ENCODE results near the gene IQCE.
A peak's percentile ranks its signal among the peaks of the same experiment; 100 is the strongest.

The IQCE gene

DNA sequence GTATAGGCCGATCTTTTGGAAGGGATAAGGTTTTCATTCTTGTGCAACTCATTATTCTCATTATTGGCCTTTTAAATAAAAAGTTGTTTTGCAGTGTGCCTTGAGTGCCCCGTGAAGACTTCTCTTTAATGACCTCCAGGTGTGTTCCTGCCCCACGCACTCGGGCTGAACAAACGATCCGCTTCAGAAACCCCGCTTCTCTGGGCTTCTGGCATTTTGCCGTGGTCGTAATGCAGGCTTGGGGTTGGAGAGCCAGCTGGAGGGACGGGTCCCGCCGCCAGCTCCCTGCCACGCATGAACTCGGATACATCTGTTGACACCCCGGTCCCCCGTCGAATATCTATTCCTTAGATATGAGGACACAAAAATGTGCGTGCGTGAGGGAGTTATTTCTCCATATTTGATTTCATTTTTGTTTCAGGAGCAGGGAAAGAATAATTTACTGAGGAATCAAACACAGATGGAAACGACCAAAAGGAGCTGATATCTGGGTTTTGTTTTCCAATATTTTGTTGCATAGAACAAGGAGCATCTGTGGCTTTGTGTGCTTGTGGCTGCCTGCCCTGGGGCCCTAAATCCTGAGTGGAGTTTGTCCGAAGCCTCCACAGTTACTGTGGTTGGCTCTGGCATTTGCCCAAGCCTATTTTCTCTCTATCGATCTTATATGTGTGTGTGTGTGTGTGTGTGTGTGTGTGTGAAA lies 56.0 kb downstream of the IQCE start:
- DNase-seq (ENCODE audit: low spot score) = no peak

DNA sequence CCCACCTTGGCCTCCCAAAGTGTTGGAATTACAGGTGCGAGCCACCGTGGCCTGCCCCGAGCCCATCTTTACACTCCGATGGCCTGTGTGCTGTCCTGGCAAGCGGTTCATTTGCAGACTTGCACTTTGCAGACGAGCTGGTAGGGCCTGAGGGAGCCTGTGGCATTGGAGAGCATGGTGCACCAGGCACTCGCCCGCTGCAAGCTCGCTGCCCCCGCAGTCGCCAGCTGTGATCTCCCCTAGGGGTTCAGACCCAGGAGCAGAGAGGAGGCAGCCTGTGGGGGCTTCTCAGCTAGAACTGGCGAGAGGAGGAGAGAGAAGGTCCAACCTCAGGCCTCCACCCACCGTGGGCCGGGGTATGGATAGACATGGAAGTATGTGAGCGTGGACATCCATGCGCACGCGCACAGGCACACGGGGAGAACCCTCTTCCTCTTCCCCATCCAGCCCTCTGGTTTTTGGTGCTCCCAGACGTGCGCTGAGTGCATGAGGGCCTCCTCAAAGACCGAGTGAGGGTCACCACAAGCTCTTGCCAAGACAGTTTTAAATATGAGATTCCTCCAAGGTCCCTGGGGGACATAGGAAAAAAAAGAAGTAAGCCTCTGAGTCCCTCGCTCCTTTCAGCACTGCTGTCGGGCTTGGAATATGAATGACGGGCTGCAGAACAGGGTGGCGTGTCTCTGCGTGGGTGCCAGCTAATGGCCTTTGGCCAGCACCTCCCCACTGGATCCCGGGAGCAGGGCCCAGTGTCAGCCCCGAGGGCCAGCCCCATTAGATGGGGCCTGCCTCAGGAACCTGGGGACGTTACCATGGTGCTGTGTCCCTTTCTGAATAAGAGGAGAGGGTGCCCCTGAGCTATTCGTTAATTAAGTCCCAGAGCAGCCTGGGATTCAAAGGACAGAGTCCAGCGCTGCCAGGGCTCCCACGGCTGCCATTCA lies 57.9 kb downstream of the IQCE start:
- peak; percentile 76 for DNase-seq (ENCODE audit: low spot score)

DNA sequence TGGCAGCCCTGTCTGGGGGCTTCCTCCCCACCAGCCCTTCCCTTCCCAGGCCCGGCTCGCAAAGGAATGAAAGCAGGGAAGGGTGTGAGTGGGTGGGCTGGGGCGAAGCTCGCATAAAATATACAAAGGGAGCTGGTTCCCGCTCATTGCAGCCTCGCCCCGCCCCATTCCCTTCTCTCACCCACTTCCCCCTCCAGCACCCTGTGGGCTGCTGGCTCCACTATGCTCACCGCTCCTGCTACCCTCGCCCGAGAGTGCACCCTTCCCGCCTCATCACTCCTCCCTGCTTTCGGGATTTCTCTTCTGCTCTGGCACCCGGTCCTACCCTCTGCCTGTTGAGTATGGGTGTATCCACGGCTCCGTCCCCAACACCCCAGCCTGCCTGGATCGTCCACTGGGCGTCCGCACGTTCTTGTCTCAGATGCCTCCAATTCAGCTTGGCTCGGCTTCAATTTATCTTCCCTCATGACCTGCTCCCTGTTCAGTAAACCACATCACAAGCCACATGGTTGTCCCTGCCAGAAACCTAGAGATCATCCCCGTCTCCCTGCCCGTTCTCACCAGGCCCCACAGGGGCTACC lies 58.6 kb downstream of the IQCE start:
- no peak for DNase-seq (ENCODE audit: low spot score)

DNA sequence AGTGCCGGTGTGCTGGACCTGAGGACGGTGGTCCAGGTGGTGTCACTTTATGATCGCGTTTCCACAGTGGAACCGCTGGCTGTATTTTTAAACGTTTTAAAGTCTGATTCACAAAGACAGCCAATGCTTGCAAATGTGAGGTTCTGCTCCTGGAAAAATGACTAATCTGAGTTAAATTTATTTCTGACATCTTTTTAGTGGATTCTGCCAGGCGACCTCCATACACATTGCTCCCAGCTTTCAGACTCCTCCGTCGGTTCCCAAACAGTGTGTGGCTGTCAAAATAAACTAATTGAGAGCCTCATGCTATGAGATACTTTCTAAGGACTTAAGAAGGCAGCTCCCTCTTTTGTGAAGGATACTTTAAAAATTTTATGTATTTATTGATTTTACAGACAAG lies 60.3 kb downstream of the IQCE start:
- DNase-seq (ENCODE audit: low spot score) = no peak

DNA sequence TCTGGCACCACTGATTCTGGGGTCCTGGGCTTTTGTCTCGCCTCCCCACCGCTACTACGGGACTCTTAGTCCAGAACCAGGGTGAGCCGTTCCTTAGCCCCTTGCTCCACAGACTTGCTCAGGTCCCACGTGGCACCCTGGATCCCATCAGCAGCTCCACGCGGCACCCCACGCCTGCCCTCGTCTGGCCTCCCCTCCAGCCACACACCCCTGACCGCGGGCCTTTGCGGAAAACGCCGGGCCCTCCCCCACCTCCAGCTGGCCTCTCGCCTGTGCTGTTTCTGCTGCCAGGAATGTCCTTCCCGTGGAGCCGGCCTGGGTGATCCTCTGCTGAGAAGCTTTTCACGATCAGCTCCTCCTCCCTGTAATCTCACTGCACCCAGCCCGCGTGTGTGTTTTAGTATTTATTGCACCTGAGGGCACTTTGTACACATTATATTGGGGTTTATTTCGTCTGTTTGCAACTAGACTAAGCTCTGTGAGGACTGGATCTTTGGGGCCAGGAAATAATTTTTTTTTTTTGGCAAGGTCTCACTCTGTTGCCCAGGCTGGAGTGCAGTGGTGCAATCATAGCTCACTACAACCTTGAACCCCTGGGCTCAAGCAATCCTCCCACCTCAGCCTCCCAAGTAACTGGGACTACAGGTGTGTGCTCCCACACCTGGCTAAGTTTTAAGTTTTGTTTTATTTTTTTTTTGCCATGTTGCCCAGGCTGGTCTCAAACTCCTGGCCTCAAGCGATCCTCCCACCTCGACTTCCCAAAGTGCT lies 62.5 kb downstream of the IQCE start:
- DNase-seq (ENCODE audit: low spot score) = no peak

DNA sequence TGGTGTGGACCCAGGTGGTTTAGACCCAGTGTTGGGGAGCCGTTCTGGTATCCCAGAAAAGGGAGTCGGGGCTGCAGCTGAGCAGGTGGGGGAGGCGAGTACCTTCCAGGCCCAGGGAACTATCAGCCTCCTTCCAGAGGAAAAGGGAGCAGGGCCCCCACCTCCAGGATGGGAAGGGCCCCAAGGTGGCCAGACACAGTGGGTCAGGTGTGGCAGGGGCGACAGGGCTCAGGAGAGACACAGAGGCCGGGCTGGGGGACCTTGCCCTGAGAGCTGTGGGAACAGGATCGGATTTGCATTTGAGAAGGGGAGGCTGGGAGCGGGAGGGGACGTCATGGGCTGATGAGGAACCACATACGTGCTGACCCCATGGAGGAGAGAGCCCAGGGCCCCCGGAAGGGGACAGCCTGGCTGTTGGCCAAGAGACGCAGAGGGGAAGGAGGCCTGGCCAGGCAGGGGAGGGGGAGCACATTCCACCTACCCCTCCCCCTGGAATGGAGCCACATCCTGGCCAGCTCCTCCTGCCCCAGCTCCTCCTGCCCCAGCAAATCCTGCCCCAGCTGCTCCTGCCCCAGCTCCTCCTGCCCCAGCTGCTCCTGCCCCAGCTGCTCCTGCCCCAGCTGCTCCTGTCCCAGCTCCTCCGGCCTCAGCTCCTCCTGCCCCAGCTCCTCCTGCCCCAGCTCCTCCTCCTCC lies 63.3 kb downstream of the IQCE start:
- DNase-seq (ENCODE audit: low spot score) = no peak

DNA sequence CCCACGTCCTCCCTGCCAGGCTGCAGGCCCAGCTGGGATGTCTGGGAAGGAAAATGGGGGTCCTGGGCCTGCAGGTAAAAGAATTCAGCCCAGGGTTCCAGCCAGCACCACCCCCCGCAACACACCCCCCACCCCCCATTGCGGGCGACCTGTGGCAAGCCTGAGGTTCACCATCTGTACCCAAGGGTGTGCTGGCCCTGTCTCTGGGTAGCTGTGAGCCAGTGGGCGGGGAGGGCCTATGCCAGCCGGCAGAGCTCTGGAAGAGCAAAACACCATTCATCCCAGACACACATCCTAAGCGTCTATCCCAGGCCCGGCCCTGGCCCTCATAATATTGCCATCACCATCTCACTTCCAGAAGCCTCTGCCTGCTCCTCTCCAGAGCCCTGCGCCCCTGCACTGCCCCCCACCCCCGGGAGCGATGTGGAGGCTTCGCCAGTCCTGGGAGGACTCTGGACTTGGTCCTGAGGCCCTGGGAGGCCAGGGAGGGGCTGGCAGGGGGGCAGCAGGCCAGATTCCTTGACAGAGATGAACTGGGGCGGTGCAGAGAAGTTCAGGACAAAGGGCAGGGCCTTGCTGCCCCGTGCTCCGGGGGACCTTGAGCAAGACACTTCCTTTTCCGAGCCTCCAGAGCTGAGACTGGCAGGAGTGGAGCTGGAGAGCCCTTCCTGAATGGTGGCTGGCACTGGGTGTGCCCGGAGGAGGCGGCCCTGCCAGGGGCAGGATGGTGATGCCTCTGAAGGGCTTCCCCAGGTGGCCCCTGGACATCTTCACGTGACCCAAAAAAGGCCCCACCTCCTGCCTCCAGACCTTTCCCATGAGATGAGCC lies 64.3 kb downstream of the IQCE start:
- no peak for DNase-seq (ENCODE audit: low spot score)

DNA sequence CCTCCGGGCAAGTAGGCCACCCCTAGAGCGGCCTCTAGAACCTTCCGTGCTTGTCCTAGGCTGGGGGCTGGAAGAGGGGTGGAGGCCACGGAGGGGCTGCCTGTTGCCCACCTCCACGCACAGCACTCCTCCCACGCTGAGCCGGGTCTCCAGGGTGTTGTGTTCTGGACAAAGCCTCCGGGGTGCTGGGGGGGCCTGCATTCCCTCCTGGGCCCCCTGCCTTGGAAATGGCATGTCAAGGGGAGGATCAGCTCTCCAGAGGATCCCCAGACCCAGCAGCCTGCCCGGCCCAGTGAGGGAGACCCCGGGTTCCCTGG lies 64.9 kb downstream of the IQCE start:
- DNase-seq (ENCODE audit: low spot score) = no peak

DNA sequence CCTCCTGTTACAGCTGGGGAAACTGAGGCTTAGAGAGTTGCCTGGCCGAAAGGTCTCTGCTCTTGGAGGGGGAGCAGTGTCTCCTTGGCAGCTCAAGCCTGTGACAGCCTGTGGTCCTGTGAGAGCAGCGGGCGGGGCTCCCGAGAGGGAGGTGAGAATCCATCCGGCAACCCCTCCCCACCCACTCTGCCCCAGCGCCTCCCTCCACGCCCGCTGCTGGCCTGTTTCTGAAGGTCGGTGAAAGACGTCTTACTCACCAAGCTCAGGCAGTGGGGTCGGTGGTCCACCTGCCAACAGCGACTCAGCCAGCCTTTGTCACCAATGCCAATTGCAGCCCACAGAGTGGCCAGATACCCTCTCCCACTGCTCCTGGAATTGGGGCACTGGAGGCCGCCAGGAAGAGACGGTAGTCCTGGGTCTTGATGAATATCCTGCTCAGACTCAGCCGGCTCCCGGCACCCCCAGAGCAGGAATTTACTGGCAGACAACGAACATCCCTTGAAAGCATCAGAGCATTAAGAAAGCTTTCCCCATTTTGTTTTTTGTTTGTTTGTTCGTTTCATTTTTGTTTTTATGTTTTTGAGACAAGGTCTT lies 65.6 kb downstream of the IQCE start:
- no peak for DNase-seq (ENCODE audit: low spot score)

DNA sequence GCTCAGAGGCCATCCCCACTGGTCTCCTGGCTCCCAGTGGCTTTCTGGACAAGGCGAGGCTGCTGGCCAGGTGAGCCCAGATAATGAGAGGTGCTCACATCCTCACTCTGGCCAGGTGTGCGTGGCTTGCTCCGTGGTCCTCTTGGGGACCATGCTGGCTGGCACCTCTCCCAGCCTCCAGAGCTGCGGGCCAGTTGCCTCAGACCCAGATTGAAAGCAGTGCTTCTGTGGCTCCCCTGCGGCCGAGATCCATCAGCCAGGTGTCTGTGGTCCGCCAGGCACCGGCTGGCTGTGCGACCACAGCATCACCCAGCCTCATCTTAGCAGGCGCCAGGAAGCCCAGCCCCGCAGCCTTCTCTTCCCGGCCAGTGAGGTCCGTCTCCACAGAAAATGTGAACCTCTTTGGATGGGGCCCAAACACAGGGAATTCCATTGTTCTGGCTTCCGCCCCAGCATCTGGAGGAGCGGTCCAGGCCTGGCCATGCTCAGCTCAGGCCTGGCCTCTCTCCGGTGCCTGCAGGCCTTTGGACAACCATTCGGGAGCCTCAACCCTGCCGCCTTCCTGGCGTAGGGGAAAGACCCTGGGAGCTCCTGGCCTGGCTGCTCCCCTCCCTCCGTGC lies 67.8 kb downstream of the IQCE start:
- no peak for DNase-seq (ENCODE audit: low spot score)

DNA sequence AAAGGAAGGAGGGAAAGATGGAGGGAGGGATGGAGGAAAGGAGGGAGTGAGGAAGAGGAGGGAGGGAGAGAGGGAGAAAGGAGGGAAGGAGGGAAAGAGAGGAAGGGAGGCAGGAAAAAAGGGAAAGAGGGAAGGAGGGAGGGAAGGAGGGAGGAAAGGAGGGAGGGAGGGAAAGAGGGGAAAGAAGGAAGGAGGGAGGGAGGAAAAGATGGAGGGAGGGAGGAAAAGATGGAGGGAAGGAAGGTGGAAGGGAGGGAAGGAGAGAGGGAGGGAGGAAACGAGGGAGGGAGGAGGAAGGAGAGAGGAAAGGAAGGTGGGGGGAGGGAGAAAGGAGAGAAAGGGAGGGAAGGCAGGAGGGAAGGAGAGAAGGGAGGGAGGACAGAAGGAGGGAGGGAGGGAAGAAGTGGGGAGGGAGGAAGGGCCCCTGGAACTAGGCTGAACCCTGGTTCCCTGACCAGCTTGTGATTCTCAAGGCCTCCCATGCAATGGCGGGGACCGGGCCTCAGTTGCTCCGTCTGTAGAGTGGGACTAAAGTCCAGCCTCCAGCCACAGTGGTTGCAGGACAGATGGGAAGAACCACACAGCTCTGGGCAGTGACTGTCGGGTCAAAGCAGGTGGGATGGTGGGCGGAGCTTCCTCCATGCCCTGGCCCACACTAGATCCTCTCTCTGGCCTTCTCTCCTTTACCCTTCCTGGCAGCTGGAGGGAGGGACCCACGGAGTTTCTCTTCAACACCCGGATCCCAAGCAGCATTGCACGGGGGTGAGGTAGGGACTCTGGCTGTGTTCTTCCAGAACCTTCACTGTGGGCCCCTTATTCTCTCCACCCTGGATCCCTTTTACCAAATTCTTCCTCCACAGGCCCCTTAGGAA lies 68.7 kb downstream of the IQCE start:
- DNase-seq (ENCODE audit: low spot score) = no peak

DNA sequence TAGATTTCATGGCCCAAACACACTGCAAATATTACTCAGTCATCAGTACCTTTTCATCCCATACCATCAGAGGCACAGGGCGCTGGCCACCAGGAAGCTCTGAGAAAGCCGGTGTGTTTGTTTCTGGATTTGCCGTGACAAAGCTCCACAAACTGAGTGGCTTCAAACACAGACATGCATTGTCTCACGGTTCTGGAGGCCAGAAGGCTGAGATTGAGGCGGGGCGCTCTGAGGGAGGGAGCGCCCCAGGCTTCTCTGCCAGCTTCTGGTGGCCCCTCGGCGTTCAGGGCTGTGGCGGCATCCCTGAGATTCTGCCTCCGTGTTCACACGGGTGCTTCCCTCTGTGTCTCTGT lies 69.3 kb downstream of the IQCE start:
- DNase-seq (ENCODE audit: low spot score) = peak; percentile 49

DNA sequence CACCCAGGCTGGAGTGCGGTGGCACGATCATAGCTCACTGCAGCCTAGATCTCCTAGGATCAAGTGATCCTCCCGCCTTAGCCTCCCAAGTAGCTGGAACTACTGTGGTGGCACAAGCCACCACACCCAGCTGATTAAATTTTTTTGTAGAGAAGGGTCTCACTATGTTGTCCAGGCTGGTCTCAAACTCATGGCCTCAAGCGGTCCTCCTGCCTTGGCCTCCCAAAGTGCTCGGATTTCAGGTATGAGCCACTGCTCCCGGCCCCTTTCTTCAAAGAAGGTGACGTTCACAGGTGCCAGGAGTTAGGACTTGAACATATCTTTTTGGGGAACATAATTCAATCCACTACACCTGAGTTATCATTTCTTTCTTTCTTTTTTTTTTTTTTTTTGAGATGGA lies 70.1 kb downstream of the IQCE start:
- DNase-seq (ENCODE audit: low spot score) = no peak

DNA sequence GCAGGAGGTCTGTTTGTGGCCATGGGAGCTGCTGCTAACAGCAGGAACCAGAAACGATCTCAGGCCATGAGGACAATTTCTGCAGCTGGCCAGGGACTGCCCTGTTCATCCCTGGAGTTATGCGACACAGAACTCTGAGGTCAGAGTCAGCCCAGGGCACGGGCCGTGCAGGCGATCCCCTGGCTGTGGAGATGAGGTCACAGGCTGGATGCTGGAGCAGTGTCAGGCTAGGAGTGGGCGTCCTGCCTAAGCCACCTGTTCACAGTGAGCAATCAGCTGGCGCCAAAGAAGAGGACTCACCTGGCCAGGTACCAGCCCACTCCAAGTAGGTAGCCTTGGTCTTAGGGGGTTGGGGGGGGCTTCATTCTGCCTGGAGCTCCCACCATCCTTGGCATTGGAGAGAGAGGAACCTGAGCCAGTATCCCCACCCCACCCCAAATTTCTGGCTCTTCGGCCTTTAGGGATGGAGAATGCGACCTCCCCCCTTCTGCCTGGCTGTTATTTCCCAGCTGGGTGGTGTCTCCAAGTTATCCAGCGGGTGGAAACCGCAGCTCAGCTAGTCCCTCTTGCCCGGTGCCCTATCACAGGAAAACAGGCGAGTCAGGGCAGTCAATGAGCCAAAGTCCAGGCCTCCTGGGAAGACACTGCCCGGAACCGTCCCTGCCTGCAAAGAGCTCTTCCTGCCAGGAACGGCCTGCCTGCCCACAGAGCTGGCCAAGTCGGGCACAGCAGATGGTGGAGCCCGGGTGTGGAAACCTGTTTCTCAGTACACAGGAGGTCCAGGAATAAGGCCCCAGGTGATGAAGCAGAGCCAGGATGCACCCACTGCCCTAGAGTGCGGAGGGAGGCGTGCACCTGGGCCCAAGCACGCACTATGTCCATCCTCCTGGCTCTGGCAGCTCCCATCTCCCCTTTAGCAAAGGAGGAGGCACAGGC lies 71.2 kb downstream of the IQCE start:
- no peak for DNase-seq (ENCODE audit: low spot score)

DNA sequence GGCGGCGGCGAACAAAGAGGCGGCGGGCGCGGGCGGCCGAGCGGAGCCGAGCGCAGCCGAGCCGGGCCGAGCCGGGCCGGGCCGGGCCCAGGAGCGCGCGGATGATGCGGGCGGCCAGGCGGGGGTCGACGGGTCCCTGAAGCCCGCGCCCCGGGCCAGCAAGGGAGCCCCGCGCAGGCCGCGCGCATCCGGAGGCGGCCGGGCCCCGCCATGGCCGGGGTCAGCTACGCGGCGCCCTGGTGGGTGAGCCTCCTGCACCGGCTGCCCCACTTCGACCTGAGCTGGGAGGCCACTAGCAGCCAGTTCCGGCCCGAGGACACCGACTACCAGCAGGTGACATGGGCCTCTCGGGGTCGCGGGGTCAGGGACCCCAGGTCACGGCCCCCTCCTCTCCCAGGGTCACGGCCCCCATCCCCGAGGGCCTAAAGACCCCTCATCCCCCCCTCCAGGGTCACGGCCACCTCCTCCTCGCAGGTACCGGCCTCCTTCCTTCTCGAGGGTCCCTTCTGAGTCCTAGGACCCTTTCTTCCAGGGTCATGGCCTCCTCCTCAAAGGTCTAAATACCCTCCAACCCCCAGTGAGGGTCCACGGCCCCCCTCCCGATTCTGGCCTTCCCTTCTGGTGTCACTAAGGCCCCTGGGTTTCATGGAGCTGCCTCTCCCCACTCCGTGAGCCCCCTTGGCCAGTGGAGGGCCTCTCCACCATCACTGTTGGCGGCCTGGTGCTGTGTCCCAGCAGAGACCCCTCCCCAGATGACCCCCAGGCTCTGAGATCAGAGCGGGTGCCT lies 73.4 kb downstream of the IQCE start, which contains the start of gene TTYH3:
Gene TTYH3 (plus strand): TSS at position 41 of the 787 bp plus-strand sequence. CDS start 170 bp downstream, at position 211.
- no peak for DNase-seq (ENCODE audit: low spot score)

DNA sequence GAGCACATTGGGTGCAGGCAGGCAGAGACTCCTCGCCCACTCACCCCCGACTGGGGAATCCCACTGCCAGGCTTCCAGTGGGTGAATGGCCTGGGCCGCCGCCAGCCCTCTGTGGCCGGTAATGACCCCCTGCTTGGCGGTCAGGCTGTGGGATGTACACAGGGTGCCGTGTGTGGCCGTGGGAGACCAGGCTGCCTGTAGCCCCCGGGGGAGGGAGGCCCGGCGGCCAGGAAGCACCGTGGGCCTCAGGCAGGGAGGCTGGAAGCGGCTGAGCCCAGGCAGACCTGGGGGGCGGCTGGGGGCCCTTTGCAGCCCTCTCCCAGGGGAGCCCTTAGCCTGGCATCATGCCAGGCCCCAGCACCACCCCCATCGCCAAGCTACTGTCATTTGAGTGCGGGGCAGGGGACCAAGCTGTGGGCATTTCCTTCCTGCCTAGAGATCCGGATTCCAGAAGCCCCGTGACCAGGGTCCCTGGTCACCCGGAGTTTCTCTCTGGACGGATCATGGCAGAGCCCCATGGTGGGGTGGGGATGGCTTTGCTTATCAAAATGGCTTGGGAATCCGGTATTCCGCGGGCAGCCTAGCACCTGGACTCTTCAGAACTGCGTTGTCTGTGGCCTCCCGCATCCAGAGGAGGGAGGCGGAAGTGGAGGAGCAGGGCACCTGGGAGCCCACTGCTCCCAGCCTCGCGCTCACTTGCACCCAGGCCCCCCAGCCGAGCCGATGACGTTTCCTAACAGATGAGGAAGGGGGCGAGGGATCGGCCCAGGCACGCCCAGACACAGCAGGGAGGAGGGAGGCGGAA lies 74.2 kb downstream of the IQCE start:
- peak; percentile 30 for DNase-seq (ENCODE audit: low spot score)

Measured in globus pallidus (tissue), 1 donor.